Astrocyte of the spinal cord (primary cell): ENCODE results near the gene ZNF407.

Source experiments
- DNase-seq: peaks from one replicate; pipeline ENCODE4 v3.0.0; 2011; ENCODE audit warnings: low read depth, low spot score
- H3K4me3 ChIP-seq: 2 replicates; pipeline ENCODE4 v1.5.1; 2011; ENCODE audit warnings: low read depth, mild to moderate bottlenecking, low read length, moderate library complexity
- in situ Hi-C: cut with HindIII; loops from 2 replicates; pipeline ENCODE4 v1.10.0; 2017; ENCODE audit warnings: low sequenced_read_pairs
- TF ChIP-seq, protein P1 (sequence below): IDR thresholded peaks from 2 replicates; pipeline ENCODE4 v1.5.1; 2012; ENCODE audit warnings: low read depth, mild to moderate bottlenecking, low read length, inconsistent platforms

The ZNF407 gene

GRCh38 chr18:74976331-74976909, 378.8 kb downstream of the ZNF407 start:
- TF ChIP-seq, protein P1, sequence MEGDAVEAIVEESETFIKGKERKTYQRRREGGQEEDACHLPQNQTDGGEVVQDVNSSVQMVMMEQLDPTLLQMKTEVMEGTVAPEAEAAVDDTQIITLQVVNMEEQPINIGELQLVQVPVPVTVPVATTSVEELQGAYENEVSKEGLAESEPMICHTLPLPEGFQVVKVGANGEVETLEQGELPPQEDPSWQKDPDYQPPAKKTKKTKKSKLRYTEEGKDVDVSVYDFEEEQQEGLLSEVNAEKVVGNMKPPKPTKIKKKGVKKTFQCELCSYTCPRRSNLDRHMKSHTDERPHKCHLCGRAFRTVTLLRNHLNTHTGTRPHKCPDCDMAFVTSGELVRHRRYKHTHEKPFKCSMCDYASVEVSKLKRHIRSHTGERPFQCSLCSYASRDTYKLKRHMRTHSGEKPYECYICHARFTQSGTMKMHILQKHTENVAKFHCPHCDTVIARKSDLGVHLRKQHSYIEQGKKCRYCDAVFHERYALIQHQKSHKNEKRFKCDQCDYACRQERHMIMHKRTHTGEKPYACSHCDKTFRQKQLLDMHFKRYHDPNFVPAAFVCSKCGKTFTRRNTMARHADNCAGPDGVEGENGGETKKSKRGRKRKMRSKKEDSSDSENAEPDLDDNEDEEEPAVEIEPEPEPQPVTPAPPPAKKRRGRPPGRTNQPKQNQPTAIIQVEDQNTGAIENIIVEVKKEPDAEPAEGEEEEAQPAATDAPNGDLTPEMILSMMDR = no peak
- no peak for DNase-seq
- no peak overlapping the region for H3K4me3 ChIP-seq
- in situ Hi-C loops = no loop called here

DNA sequence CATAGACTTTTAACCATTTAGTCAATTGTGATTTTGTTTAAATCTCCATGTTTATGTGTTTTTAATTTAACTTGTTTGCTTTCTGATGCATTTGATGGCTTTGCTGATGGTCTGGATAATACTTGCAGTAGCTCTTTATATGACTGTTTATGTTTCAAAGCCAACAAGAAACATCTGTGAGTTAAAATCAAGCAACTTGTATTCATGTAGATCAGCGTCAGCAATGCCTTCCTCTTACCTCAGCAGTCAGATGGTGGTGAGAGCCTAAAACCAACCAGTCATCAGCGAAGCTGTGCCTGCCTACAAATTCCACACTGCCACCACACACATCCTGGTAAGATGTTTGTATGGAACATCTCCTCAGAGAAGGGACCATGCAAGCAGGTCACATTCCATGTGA, 379.4 kb downstream of the ZNF407 start:
- DNase-seq = no peak

DNA sequence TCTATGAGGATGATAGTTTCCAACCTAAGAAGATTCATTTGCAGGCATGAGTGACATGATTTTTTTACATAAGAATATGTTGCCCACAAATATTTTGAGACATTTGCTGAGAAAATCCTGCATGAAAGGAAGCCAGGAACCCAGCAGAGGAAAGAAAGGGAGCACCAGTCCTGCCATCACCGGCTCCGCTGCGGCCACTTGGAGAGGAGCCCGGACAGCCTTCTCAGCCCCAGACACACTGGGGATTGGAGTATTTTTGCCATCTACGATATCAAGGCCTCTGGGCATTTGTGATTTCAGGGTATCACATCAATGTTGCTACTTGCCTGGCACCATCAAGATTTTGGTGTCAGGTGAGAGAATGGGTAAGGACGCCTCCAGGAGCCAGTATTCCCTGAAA, 383.0 kb downstream of the ZNF407 start:
- in situ Hi-C loops = no loop called here
- no peak overlapping the region for H3K4me3 ChIP-seq
- TF ChIP-seq, protein P1 = no peak
- DNase-seq = no peak

More for the DNA sequence above, 379.4 kb downstream of the ZNF407 start:
- in situ Hi-C loops = no loop called here
- no peak overlapping the region for H3K4me3 ChIP-seq
- TF ChIP-seq, protein P1 = no peak

- no peak for DNase-seq
- H3K4me3 ChIP-seq = no peak overlapping the region
- in situ Hi-C loops = no loop called here
- TF ChIP-seq, protein P1 = no peak
Observed at GRCh38 chr18:74981476-74981875, 383.8 kb downstream of the ZNF407 start.

DNA sequence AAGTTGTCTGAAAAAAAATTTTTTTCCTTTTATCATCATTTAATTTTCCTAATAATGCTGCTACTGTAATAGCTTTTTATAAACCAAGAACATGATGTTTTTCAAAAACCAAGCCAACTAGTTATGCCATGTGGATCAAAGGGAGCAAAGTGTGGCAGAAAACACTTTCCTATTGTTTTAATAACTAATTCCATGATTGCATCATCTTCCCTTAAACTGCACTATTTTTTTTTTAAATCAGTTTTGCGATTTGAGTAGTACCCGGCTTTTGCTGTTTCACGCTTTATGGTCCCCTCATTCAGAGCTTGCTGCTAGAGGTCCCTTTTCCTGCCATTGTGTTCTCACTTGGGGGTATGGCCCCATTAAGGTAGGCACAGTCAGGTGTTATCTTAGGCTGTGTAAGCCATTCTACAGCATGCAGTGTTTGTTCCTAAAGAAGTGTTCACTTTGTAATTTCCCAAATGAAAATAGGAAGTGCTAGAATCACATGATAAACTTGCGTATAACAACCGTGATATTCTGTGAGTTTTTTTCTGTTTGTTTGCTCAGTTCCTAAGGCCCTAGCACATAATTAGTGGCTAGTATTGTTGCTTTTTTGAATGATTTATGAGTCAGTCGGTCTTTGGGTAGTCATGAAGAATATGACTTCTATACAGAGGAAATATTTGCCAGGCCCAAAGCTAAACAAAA, 385.4 kb downstream of the ZNF407 start:
- TF ChIP-seq, protein P1 = no peak
- no peak overlapping the region for H3K4me3 ChIP-seq
- in situ Hi-C loops = no loop called here
- DNase-seq = no peak

DNA sequence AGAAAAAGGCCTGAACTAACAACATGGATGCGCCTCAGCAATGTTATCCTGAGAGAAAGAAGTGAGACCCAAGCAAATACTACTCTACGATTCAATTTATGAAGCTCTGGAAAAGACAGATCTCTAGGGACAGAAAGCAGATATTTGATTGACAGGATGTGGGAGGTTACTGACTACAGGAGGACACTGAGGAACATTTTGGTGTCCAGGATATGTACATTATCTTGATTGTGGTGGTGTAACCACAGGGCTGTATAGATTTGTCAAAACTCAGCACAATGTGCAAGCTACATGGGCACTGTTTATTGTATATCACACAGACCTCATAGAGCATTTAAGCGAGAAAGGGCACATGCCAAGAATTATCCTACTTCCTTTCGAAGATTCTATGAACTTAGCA, 391.5 kb downstream of the ZNF407 start:
- TF ChIP-seq, protein P1 = no peak
- no peak overlapping the region for H3K4me3 ChIP-seq
- in situ Hi-C loops = no loop called here
- DNase-seq = no peak
